Measurements from ENCODE around the gene ZBTB5. TPM values are rescaled to one million over a fixed set of nuclear protein-coding genes. Genes with fewer than 3 reads are reported as not detected.
"Not testable (repeated sequence)": the region's sequence is repeated elsewhere in the genome, so short reads cannot be mapped to it uniquely, and the experiment has no call there.

ZBTB5 gene, protein sequence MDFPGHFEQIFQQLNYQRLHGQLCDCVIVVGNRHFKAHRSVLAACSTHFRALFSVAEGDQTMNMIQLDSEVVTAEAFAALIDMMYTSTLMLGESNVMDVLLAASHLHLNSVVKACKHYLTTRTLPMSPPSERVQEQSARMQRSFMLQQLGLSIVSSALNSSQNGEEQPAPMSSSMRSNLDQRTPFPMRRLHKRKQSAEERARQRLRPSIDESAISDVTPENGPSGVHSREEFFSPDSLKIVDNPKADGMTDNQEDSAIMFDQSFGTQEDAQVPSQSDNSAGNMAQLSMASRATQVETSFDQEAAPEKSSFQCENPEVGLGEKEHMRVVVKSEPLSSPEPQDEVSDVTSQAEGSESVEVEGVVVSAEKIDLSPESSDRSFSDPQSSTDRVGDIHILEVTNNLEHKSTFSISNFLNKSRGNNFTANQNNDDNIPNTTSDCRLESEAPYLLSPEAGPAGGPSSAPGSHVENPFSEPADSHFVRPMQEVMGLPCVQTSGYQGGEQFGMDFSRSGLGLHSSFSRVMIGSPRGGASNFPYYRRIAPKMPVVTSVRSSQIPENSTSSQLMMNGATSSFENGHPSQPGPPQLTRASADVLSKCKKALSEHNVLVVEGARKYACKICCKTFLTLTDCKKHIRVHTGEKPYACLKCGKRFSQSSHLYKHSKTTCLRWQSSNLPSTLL
- total RNA-seq: 10 to 100 TPM; 10.0 to 10.2 TPM

DNA sequence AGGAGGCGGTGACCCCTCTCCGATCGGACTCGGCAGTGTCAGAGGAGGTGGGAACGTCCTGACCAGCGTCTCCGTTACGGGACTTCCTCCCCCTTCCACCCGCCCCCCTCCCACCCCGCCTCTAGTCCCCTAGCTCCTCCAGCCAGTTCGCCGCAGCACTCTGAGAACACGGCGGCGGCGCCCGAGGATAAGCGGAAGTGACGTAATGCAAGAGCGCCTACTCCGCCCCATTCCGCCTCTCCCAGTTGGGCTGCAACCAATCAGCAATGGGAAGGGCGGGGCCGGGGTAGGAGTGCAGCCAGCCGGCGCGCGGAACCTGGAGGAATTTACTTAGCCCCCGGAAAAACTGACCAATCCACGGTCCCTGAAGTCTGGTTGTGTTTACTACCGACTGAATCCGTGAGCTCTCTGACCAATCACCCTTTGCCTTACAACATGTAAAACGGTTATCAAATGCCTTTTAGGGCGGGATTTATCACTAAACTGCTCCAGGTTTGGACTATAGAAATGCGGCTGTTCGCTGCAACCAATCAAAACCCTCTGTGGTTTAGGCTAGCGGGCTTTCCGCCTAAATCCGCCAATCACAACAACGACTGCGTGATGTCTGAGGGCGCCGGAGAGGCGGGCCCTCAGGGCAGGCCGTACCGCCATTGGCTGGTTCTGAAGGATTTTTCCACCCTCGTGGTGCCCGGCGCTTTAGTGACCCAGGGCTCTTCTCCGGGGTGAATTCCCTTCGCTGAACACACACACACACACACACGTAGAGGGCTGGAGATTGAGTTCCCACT is at the start of gene ZBTB5:
Gene ZBTB5 (minus strand): TSS at position 202 of the 788 bp plus-strand sequence. CDS start 22,899 bp downstream, outside the sequence.
- POLR2A ChIA-PET: interaction anchor here (1.7 kb wide), 1 partner anchor 20 kb away, joined by 4 read pairs; the partner anchor contains the start of gene POLR1E

DNA sequence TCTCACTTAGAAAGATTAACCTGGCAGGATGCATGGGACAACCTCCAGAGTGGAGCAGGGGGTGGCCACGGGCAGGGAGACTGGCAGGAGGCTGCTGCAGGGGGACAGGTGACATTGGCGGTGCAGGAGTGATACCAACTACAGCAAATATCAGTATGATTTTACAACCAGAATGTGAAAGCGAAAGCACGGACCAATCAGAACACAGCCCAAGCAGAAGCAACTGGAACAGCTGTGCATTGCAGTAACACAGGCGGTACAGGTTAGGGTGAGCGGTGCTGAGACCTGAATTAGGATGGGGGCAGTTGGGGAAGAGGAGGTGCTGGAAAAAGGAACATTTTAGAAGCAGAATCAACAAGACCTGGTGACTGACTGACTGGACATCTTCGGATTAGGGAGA is 49.7 kb upstream of the ZBTB5 start:
- POLR2A ChIA-PET: no interaction called here
- Mint-ChIP-seq H3K27ac (peak overlapping the region; percentile 74), H3K36me3 (ENCODE audit: low read depth) (no peaks in the 10 kb centered on the region), H3K9me3 (no peaks in the 10 kb centered on the region), H3K4me1 (peaks cover 11% of the 10 kb centered on the region), H3K4me3 (peak overlapping the region; percentile 17), H3K27me3 (no peaks in the 10 kb centered on the region)
- CTCF ChIA-PET: interaction anchor here (0.9 kb wide), 1 partner anchor 59 kb away, joined by 3 read pairs; no protein-coding TSS in a partner anchor
- DNase-seq: peak; percentile 18

More for the DNA sequence above, at the start of gene ZBTB5:
- peak; percentile 99 for DNase-seq
- Mint-ChIP-seq H3K4me3 (peak within 1 kb of the TSS; percentile 96), H3K4me1 (peaks cover 42% of the 10 kb centered on the region), H3K27me3 (no peaks in the 10 kb centered on the region), H3K9me3 (no peaks in the 10 kb centered on the region), H3K27ac (peak within 1 kb of the TSS; percentile 98), H3K36me3 (ENCODE audit: low read depth) (peaks cover 1% of the 10 kb centered on the region)
- CTCF ChIA-PET: interaction anchor here (0.8 kb wide), 1 partner anchor 14 kb away, joined by 3 read pairs; no protein-coding TSS in a partner anchor

DNA sequence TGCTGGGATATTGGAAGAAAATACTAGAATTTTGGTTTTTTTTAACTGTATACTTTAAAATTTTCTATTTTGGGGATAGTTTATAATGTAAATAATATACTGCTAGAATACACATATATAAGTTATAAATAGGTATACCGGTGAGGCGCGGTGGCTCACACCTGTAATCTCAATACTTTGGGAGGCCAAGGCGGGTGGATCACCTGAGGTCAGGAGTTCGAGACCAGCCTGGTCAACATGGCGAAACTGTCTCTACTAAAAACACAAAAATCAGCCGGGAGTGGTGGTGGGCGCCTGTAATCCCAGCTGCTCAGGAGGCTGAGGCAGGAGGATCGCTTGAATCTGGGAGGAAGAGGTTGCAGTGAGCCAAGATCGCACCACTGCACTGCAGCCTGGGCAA is 49.2 kb upstream of the ZBTB5 start:
- POLR2A ChIA-PET; H3K27ac Mint-ChIP-seq; H3K27me3 Mint-ChIP-seq; H3K36me3 Mint-ChIP-seq (ENCODE audit: low read depth); H3K9me3 Mint-ChIP-seq; H3K4me3 Mint-ChIP-seq; DNase-seq; CTCF ChIA-PET: not testable (repeated sequence)
- peaks cover 11% of the 10 kb centered on the region for H3K4me1 Mint-ChIP-seq

DNA sequence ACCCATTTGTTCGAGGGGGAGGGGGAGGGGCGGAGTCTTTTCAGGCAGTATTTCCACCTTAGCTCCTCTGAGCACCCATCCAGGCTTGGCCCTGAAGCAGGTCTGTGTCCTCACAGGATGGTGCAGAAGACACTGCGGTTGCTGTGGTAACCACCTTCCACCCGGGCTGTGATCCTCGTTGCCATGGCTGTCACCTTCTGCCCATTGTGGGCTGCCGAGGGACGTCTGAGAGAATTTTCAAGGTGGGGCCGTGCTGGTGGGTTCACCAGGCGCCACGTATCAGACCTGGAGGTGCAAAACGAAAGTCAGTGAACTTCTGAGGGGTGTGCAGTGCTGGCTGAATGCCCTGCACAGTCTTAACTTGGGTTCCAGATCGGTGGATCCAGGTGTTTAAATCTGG is 47.2 kb upstream of the ZBTB5 start:
- Mint-ChIP-seq H3K27me3 (no peaks in the 10 kb centered on the region), H3K27ac (peak overlapping the region; percentile 9), H3K4me1 (peaks cover 11% of the 10 kb centered on the region), H3K9me3 (no peaks in the 10 kb centered on the region), H3K36me3 (ENCODE audit: low read depth) (peaks cover under 1% of the 10 kb centered on the region), H3K4me3 (no peak overlapping the region)
- CTCF ChIA-PET: interaction anchor here (1.9 kb wide), 1 partner anchor 10 kb away, joined by 4 read pairs; no protein-coding TSS in a partner anchor
- POLR2A ChIA-PET: no interaction called here
- DNase-seq: no peak

DNA sequence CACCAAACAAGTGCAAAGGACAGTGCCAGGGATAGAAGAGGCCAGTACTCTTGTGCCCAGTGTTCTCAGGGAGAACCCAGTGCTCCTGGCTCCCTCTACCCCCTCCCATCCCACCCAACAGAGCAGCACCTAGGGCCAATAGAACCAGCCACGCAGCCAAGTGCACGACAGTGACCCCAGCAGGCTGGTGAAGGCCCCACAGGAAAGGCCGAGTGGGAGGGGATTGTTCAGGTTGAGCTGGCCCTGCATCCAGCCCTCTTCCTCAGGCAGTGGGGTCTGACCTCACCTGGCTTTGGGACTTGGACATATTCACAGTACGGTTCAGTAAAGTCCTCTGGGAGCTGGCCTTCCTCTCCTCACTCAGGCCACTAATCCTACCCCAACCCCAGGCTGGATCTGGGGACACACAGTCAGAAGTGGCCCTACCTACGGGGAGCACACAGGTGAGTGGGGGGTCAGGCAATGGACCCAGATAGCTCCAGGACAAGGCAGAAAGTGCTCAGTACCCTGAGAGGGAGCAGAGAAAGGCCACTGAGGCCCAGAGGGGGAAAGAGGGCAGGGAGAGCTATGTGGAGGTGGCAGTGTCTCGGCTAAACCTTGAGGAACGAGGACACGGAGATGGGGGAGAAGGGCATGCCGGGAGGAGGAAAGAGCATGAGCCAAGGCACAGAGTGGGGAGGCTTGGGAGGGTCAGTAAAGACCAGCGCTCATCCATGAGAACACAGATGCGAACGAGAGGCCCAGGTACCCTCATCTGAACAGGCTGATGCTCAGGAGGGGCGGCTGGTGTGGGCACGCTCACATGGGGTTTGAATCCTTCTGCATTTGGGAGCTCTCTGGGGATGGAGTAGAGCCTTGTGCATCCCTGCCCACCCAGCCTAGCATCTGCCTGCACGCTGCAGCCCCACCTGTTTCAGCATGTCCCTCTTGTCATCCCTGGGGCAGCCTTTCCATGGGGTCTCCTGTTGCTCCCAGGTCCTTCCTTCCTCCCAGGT is 46.1 kb upstream of the ZBTB5 start:
- peaks cover 11% of the 10 kb centered on the region for H3K4me1 Mint-ChIP-seq
- no peaks in the 10 kb centered on the region for H3K27me3 Mint-ChIP-seq
- ChIA-PET POLR2A (interaction anchor here (0.6 kb wide), 1 partner anchor 23 kb away, joined by 3 read pairs; no protein-coding TSS in a partner anchor), CTCF (interaction anchor here (1.9 kb wide), 1 partner anchor 11 kb away, joined by 4 read pairs; no protein-coding TSS in a partner anchor)
- H3K9me3 Mint-ChIP-seq: no peaks in the 10 kb centered on the region
- no peak overlapping the region for H3K4me3 Mint-ChIP-seq
- H3K36me3 Mint-ChIP-seq (ENCODE audit: low read depth): peaks cover 4% of the 10 kb centered on the region
- no peak for DNase-seq
- no peak overlapping the region for H3K27ac Mint-ChIP-seq

DNA sequence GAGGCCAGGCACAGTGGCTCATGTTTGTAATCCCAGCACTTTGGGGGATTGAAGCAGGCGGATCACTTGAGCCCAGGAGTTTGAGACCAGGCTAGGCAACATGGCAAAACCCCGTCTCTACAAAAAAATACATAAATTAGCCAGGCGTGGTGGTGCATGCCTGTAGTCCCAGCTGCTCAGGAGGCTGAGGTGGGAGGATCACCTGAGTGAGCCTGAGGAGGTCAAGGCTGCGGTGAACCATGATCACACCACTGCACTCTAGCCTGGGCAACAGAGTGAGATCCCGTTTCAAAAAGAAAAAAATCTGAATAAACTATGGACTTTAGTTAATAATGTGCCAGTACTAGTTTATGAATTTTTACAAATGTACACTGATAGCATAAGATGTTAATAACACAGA is 44.8 kb upstream of the ZBTB5 start:
- H3K36me3 Mint-ChIP-seq (ENCODE audit: low read depth); DNase-seq; H3K27ac Mint-ChIP-seq; H3K9me3 Mint-ChIP-seq; POLR2A ChIA-PET; H3K4me1 Mint-ChIP-seq; H3K4me3 Mint-ChIP-seq; H3K27me3 Mint-ChIP-seq: not testable (repeated sequence)
- CTCF ChIA-PET: interaction anchor here (2.4 kb wide), 1 partner anchor 14 kb away, joined by 6 read pairs; no protein-coding TSS in a partner anchor

DNA sequence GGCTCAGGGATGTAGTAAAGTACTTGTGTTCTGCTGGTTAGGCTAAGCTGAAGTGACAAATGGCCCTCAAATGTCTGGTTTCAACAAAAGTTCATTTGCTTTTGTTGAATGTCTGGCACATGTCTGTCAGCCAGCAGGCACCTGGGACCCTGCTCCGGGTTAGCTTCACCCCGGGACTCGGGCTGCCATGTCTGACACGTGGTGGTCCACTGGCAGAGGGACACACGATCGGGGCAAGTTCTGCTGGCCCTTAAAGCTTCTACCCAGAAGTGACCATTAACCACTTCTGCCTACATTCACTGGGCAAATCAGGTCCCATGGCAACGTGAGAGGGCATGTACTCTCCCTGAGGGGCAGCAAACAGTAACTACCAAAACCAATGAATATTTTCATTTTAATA is 44.3 kb upstream of the ZBTB5 start:
- Mint-ChIP-seq H3K4me3 (no peak overlapping the region), H3K4me1 (peaks cover 4% of the 10 kb centered on the region), H3K36me3 (ENCODE audit: low read depth) (peaks cover 8% of the 10 kb centered on the region), H3K27me3 (no peaks in the 10 kb centered on the region), H3K27ac (no peak overlapping the region), H3K9me3 (no peaks in the 10 kb centered on the region)
- POLR2A ChIA-PET: interaction anchor here (0.6 kb wide), 1 partner anchor 10 kb away, joined by 3 read pairs; no protein-coding TSS in a partner anchor
- DNase-seq: no peak
- CTCF ChIA-PET: interaction anchor here (0.6 to 2.4 kb wide), 3 partner anchors 12 to 40 kb away, joined by 3 to 6 read pairs (median 3); no protein-coding TSS in a partner anchor

DNA sequence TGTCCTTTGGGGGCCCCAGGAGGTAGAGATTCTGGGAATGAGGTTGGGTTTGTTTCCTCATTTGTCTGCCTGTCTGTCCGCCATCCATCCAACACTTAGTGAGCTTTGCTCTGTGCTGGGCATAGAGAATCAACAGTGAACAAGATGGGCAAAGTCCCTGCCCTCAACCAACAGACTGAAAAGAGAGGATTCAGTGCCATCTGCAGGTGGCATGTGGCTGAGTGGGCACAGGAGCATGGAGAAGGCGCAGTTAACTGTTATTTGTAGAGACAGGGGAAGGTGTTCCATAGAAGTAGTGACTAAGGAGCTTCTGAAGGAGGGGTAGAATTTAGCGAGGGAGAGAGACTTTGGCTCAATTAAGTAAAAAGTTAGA is 43.6 kb upstream of the ZBTB5 start:
- CTCF ChIA-PET: interaction anchor here (1.0 to 2.4 kb wide), 2 partner anchors 11 to 13 kb away, joined by 3 to 6 read pairs; no protein-coding TSS in a partner anchor
- H3K9me3 Mint-ChIP-seq: no peaks in the 10 kb centered on the region
- no peaks in the 10 kb centered on the region for H3K27me3 Mint-ChIP-seq
- DNase-seq: no peak
- H3K4me1 Mint-ChIP-seq: peaks cover 3% of the 10 kb centered on the region
- H3K36me3 Mint-ChIP-seq (ENCODE audit: low read depth): peaks cover 11% of the 10 kb centered on the region
- H3K27ac Mint-ChIP-seq: no peak overlapping the region
- POLR2A ChIA-PET: interaction anchor here (0.6 kb wide), 1 partner anchor 9 kb away, joined by 3 read pairs; no protein-coding TSS in a partner anchor
- no peak overlapping the region for H3K4me3 Mint-ChIP-seq

DNA sequence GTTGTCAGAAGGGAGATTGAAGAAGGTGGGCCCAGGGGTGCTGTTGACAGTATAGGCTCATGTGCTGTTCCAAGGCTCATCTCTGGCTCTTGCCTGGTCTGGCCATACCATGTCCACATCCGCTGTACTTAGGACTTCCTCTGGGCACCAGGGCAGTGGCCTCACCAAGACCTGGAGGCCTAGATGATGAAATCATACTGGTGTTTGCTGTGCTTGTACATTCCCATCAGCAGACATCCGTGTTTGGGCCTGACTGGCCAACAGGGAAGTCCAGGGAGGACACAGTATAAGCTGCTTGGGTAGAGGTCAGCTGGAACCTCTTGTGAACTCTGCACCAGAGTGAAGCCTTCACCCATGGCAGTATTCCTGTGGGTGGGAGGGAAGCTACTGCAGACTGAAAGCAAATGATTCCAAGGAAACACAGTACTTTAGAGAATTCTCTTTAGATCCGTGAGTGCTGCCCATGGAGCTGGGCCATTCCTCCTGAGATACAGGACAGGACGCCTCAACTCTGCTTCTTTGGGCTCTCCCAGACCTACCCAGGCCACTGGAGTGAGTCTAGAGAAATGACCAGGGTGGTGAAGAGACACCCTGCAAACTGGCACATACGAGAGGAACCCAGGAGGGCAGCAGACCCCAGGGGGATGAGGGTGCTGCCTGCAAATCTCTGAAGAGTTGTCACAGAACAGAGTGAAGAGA is 43.0 kb upstream of the ZBTB5 start:
- no peaks in the 10 kb centered on the region for H3K9me3 Mint-ChIP-seq
- peaks cover 8% of the 10 kb centered on the region for H3K4me1 Mint-ChIP-seq
- H3K4me3 Mint-ChIP-seq: no peak overlapping the region
- no peaks in the 10 kb centered on the region for H3K27me3 Mint-ChIP-seq
- H3K36me3 Mint-ChIP-seq (ENCODE audit: low read depth): peaks cover 17% of the 10 kb centered on the region
- DNase-seq: no peak
- ChIA-PET CTCF (interaction anchor here (0.5 to 2.4 kb wide), 4 partner anchors 10 to 159 kb away, joined by 3 to 6 read pairs (median 4); no protein-coding TSS in a partner anchor), POLR2A (no interaction called here)
- no peak overlapping the region for H3K27ac Mint-ChIP-seq

DNA sequence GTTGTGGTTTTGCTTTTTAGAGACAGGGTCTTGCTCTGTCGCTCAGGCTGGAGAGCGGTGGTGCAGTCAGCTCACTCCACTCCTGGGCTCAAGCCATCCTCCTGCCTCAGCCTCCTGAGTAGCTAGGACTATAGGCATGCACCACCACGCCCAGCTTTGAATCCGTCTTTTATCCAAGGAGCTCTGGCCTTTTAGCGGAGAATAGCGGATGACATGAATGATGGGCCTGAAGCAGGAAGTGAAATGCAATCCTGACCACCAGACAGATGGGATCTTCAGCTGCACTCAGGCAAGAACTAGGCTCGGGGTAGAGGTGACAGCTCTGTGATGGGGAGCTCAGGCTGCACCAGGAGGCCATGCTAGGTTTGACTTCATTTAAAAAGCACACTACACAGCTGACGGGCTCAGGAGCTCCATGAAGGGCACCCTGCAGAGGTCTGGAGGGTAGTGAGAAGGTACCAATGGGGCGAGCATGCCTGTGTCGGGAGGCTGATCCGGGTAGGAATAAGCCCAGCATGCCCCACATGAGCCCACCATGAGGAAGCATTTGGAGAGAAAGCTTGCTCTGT is 42.4 kb upstream of the ZBTB5 start:
- POLR2A ChIA-PET: no interaction called here

DNA sequence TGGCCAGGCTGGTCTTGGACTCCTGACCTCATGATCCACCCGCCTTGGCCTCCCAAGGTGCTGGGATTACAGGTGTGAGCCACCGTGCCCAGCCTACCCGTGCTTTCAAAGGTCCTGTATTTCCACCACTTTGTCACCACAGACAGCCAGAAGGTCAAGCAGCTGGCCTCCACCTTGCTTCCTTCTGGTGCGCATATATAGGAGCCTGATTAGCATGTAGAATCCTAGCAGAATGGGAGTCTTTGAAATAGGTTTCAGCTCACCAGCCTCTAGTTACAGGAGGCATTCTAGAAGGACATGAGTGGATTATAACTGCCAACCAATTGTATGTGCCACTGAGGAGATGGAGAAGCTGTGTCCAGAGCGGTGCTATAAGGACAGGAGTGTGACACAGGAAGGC is 39.4 kb upstream of the ZBTB5 start:
- peaks cover 39% of the 10 kb centered on the region for H3K36me3 Mint-ChIP-seq (ENCODE audit: low read depth)
- H3K4me3 Mint-ChIP-seq: no peak overlapping the region
- H3K27me3 Mint-ChIP-seq: no peaks in the 10 kb centered on the region
- POLR2A ChIA-PET: no interaction called here
- no peak for DNase-seq
- H3K27ac Mint-ChIP-seq: no peak overlapping the region
- peaks cover 19% of the 10 kb centered on the region for H3K4me1 Mint-ChIP-seq
- CTCF ChIA-PET: interaction anchor here (1.1 to 1.5 kb wide), 2 partner anchors 9 to 16 kb away, joined by 4 to 5 read pairs; no protein-coding TSS in a partner anchor
- H3K9me3 Mint-ChIP-seq: no peaks in the 10 kb centered on the region

More for the DNA sequence above, 42.4 kb upstream of the ZBTB5 start:
- H3K27me3 Mint-ChIP-seq: no peaks in the 10 kb centered on the region
- CTCF ChIA-PET: interaction anchor here (0.5 to 1.1 kb wide), 4 partner anchors 8 to 159 kb away, joined by 3 to 4 read pairs (median 4); no protein-coding TSS in a partner anchor
- no peak overlapping the region for H3K27ac Mint-ChIP-seq
- H3K36me3 Mint-ChIP-seq (ENCODE audit: low read depth): peaks cover 22% of the 10 kb centered on the region
- H3K9me3 Mint-ChIP-seq: no peaks in the 10 kb centered on the region
- no peak for DNase-seq
- peaks cover 13% of the 10 kb centered on the region for H3K4me1 Mint-ChIP-seq
- H3K4me3 Mint-ChIP-seq: no peak overlapping the region
